BJ (cell line): Measurements from ENCODE around the gene ERCC5. TPM values are rescaled to one million over a fixed set of nuclear protein-coding genes. Genes with fewer than 3 reads are reported as not detected.

Source experiments
- CTCF ChIA-PET: fragments of 350-600 bp; formaldehyde crosslinking; extraction: SDS; loops from one replicate; lab custom pipeline; 2021; ENCODE audit warnings: antibody characterized with exemption, inconsistent platforms; lab: Yijun Ruan, JAX
- POLR2A ChIA-PET: fragments of 300-600 bp; sonication (Branson Sonifier 250); formaldehyde crosslinking; extraction: SDS; loops from one replicate; lab custom pipeline; 2021; ENCODE audit warnings: antibody characterized with exemption; lab: Charles Lee
- DNase-seq: peaks from one replicate; pipeline ENCODE4 v3.0.0-alpha.2; 2011; ENCODE audit warnings: low read depth
- H3K27me3 ChIP-seq: 2 replicates; pipeline ENCODE4 v1.6.0; 2011; ENCODE audit warnings: low read length; ENCODE audit not compliant: control insufficient read depth, insufficient read depth
- H3K36me3 ChIP-seq: 2 replicates; pipeline ENCODE4 v1.5.1; 2011; ENCODE audit warnings: low read length; ENCODE audit not compliant: control insufficient read depth, insufficient read depth
- H3K4me3 ChIP-seq: 2 replicates; pipeline ENCODE4 v1.5.1; 2011; ENCODE audit warnings: low read depth, mild to moderate bottlenecking, control low read depth, low read length
- polyA plus RNA-seq: library from polyadenylated mRNA; depleted of rRNA; stranded (reverse); fragments of >200 nt; gene quantifications from 2 replicates; pipeline ENCODE4 v1.2.3, GENCODE V29; 2011
- TF ChIP-seq, protein P1 (sequence below): IDR thresholded peaks from 2 replicates; pipeline ENCODE4 v1.5.1; 2011; ENCODE audit warnings: low read depth, mild to moderate bottlenecking, control low read depth, inconsistent platforms, low read length, moderate library complexity; ENCODE audit not compliant: insufficient read depth

Gene ERCC5
- polyA plus RNA-seq, 1 experiment, result 21.7 TPM

GRCh38 chr13:102838982-102839381 lies 6.8 kb upstream of the ERCC5 start:
- CTCF ChIA-PET, result interaction anchor here (0.8 kb wide), 1 partner anchor 10 kb away, joined by 4 read pairs; no protein-coding TSS in a partner anchor
- TF ChIP-seq, protein P1, sequence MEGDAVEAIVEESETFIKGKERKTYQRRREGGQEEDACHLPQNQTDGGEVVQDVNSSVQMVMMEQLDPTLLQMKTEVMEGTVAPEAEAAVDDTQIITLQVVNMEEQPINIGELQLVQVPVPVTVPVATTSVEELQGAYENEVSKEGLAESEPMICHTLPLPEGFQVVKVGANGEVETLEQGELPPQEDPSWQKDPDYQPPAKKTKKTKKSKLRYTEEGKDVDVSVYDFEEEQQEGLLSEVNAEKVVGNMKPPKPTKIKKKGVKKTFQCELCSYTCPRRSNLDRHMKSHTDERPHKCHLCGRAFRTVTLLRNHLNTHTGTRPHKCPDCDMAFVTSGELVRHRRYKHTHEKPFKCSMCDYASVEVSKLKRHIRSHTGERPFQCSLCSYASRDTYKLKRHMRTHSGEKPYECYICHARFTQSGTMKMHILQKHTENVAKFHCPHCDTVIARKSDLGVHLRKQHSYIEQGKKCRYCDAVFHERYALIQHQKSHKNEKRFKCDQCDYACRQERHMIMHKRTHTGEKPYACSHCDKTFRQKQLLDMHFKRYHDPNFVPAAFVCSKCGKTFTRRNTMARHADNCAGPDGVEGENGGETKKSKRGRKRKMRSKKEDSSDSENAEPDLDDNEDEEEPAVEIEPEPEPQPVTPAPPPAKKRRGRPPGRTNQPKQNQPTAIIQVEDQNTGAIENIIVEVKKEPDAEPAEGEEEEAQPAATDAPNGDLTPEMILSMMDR, result no peak
- DNase-seq, result no peak
- no peaks in the 10 kb centered on the region for H3K27me3 ChIP-seq
- no peaks in the 10 kb centered on the region; the same call in none of the 2 replicates for H3K36me3 ChIP-seq
- no peak overlapping the region for H3K4me3 ChIP-seq
- POLR2A ChIA-PET, result no interaction called here

DNA sequence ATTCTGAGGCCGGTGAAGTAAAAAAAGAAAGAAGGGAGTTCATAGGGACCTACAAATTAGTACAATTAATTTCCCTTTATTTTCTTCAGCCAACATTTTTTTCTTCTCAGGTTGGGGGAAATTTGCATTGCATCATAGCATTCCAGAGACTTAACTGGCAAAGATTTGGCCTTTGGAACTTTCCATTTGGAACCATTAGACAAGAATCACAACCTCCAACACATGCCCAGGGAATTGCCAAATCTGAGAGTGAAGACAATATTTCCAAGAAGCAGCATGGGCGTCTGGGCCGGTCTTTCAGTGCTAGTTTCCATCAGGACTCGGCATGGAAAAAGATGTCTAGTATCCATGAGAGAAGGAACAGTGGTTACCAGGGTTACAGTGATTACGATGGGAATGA lies 6.4 kb upstream of the ERCC5 start:
- TF ChIP-seq, protein P1, result no peak
- ChIA-PET POLR2A (no interaction called here), CTCF (no interaction called here)
- no peak for DNase-seq
- Histone ChIP-seq H3K27me3 (no peaks in the 10 kb centered on the region), H3K36me3 (no peaks in the 10 kb centered on the region; the same call in none of the 2 replicates), H3K4me3 (no peak overlapping the region)

GRCh38 chr13:102845289-102845629 lies 573 bp upstream of the ERCC5 start:
- CTCF ChIA-PET, result interaction anchor here (0.7 to 4.9 kb wide), 13 partner anchors 13 to 264 kb away, joined by 3 to 42 read pairs (median 3); no protein-coding TSS in a partner anchor
- no peak for DNase-seq
- H3K4me3 ChIP-seq, result peak overlapping the region; percentile 98
- H3K27me3 ChIP-seq, result no peaks in the 10 kb centered on the region
- TF ChIP-seq, protein P1, result no peak
- H3K36me3 ChIP-seq, result no peaks in the 10 kb centered on the region; the same call in 1 of the 2 replicates
- POLR2A ChIA-PET, result interaction anchor here (0.5 to 0.6 kb wide), 2 partner anchors 20 to 44 kb away, joined by 3 read pairs; no protein-coding TSS in a partner anchor

GRCh38 chr13:102846261-102847015 lies 606 bp downstream of the ERCC5 start:
- H3K36me3 ChIP-seq, result no peaks in the 10 kb centered on the region; the same call in 1 of the 2 replicates
- TF ChIP-seq, protein P1, result no peak
- POLR2A ChIA-PET, result no interaction called here

DNA sequence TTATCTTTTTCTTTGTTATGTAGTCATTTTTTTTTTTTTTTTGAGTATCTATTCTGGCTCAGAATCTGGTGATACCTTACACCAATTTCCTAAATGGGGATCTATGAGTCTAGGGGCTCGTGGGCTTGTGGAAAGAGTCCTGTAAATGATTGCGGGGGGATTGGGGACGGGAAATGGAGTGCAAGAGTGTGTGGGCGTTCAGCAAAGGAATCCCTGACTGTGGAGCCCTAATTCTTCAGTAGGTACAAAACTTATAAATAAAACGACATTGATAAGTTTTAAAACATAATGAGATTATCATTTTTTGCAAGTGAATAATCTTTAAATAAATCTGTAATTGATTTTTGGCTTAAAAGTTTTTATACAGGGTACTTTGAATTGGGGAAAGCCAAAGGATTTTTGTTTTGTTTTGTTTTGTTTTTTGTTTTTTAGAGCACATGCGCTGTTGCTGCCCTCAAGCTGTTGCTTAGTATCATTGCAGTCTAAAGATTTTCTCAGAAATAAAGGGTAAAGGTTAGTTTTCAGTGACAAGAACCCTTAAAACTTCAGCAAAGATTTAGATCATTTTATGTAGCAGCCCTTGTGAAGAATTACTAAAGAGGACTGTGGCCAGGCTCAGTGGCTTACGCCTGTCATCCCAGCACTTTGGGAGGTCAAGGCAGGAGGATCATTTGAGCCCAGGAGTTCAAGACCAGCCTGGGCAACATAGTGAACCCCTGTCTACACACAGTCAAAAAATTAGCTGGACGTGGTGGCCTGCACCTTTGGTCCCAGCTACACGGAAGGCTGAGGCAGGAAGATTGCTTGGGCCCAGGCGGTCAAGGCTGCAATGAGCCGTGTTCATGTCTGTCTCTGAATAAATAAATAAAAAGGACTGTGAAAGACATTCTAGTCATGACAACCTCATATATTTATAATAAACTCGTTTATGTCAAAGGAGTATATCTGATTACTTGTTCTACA lies 1.7 kb downstream of the ERCC5 start:
- H3K36me3 ChIP-seq, result no peaks in the 10 kb centered on the region; the same call in 1 of the 2 replicates
- TF ChIP-seq, protein P1, result peak; percentile 77
- ChIA-PET POLR2A (interaction anchor here (0.6 kb wide), 1 partner anchor 254 kb away, joined by 3 read pairs; no protein-coding TSS in a partner anchor), CTCF (interaction anchor here (0.6 to 4.9 kb wide), 12 partner anchors 9 to 267 kb away, joined by 3 to 42 read pairs (median 4); no protein-coding TSS in a partner anchor)
- no peaks in the 10 kb centered on the region for H3K27me3 ChIP-seq
- peak overlapping the region; percentile 98 for H3K4me3 ChIP-seq
- DNase-seq, result no peak

More at GRCh38 chr13:102846261-102847015, 606 bp downstream of the ERCC5 start:
- Histone ChIP-seq H3K27me3 (no peaks in the 10 kb centered on the region), H3K4me3 (peak overlapping the region; percentile 98)
- CTCF ChIA-PET, result interaction anchor here (0.8 to 4.9 kb wide), 13 partner anchors 14 to 266 kb away, joined by 3 to 42 read pairs (median 4); no protein-coding TSS in a partner anchor
- no peak for DNase-seq
